Liver (tissue), 9 donors: ENCODE results near the gene MTHFS. TPM values are rescaled to one million over a fixed set of nuclear protein-coding genes. Genes with fewer than 3 reads are reported as not detected.

Experiments
- DNase-seq: peaks from one replicate; pipeline ENCODE4 v3.0.0-alpha.2; 2017; ENCODE audit warnings: low spot score
- H3K27ac ChIP-seq, 2 donors: one replicate each; pipeline ENCODE4 v1.7.0; 2013; ENCODE audit warnings: inconsistent platforms in 2 of 2, low read length in 2 of 2, control low read depth in 1 of 2, low read depth in 1 of 2, mild to moderate bottlenecking in 1 of 2
- H3K27me3 ChIP-seq, 4 donors: one replicate each; pipeline versions ENCODE4 v1.6.1 to v1.7.0; 2013; ENCODE audit warnings: low read length in 3 of 4, inconsistent platforms in 1 of 4, mild to moderate bottlenecking in 1 of 4, moderate library complexity in 1 of 4; ENCODE audit not compliant: control insufficient read depth in 4 of 4, insufficient read depth in 4 of 4
- H3K36me3 ChIP-seq, 4 donors: one replicate each; pipeline versions ENCODE4 v1.6.1 to v1.7.0; 2013; ENCODE audit warnings: low read length in 3 of 4, mild to moderate bottlenecking in 3 of 4, low read depth in 1 of 4, moderate library complexity in 1 of 4; ENCODE audit not compliant: control insufficient read depth in 4 of 4, insufficient read depth in 3 of 4
- H3K4me1 ChIP-seq, 4 donors: one replicate each; pipeline versions ENCODE4 v1.6.1 to v1.7.0; 2013; ENCODE audit warnings: low read length in 3 of 4, mild to moderate bottlenecking in 3 of 4, moderate library complexity in 1 of 4; ENCODE audit not compliant: control insufficient read depth in 4 of 4, insufficient read depth in 4 of 4
- H3K4me3 ChIP-seq, 3 donors: one replicate each; pipeline versions ENCODE4 v1.6.1 to v1.7.0; 2013; ENCODE audit warnings: low read length in 3 of 3, control low read depth in 1 of 3, low read depth in 1 of 3, mild to moderate bottlenecking in 1 of 3
- H3K9ac ChIP-seq, 2 donors: one replicate each; pipeline ENCODE4 v1.7.0; 2013; ENCODE audit warnings: low read length in 2 of 2, mild to moderate bottlenecking in 2 of 2, moderate library complexity in 2 of 2, control low read depth in 1 of 2, low read depth in 1 of 2
- H3K9me3 ChIP-seq, 4 donors: one replicate each; pipeline versions ENCODE4 v1.6.1 to v1.7.0; 2013; ENCODE audit warnings: low read length in 3 of 4; ENCODE audit not compliant: control insufficient read depth in 4 of 4
- CTCF ChIP-seq: fragments of 150-350 bp; IDR thresholded peaks from 2 replicates; pipeline ENCODE4 v1.5.1; 2017; ENCODE audit warnings: improper control_type of control experiment, low read depth, low read length; ENCODE audit not compliant: missing input control
- EGR1 ChIP-seq, 2 donors: IDR thresholded peaks; 2 replicates each; pipeline ENCODE4 v1.6.1; 2016 to 2018; ENCODE audit warnings: antibody characterized with exemption in 2 of 2, low read depth in 2 of 2
- FOXA1 ChIP-seq: IDR thresholded peaks from 2 replicates; pipeline ENCODE4 v1.6.1; 2016; ENCODE audit warnings: antibody characterized with exemption
- MAX ChIP-seq: IDR thresholded peaks from 2 replicates; pipeline ENCODE4 v1.6.1; 2016; ENCODE audit warnings: antibody characterized with exemption
- RAD21 ChIP-seq, 2 donors: IDR thresholded peaks; 2 replicates each; pipeline ENCODE4 v1.6.1; 2016; ENCODE audit warnings: antibody characterized with exemption in 2 of 2, mild to moderate bottlenecking in 2 of 2
- REST ChIP-seq: IDR thresholded peaks from 2 replicates; pipeline ENCODE4 v1.6.1; 2016; ENCODE audit warnings: antibody characterized with exemption, mild to moderate bottlenecking
- TAF1 ChIP-seq: conservative IDR thresholded peaks from 2 replicates; pipeline ENCODE4 v1.6.1; 2016; ENCODE audit warnings: antibody characterized with exemption, mild to moderate bottlenecking
- YY1 ChIP-seq: IDR thresholded peaks from 2 replicates; pipeline ENCODE4 v1.6.1; 2016; ENCODE audit warnings: antibody characterized with exemption, mild to moderate bottlenecking
- ZBTB33 ChIP-seq: IDR thresholded peaks from 2 replicates; pipeline ENCODE4 v1.6.1; 2016; ENCODE audit warnings: antibody characterized with exemption
- WGBS: extraction: QIAGEN DNeasy Blood & Tissue Kit; methylation state at CpG from one replicate; pipeline ENCODE4 v1.1.7; 2013; 5-methylcytosine and 5-hydroxymethylcytosine counted together
- polyA plus RNA-seq, 2 donors: library from polyadenylated mRNA; stranded (reverse) in 1 of 2; unstranded in 1 of 2; fragments of 200-250 nt in 1 of 2; fragments of >200 nt in 1 of 2; fragmentation: Nextera tagmentation in 1 of 2; extraction: Ambion mirVana in 1 of 2; gene quantifications; one replicate each; pipeline versions ENCODE4 v1.2.1 to v1.2.3, GENCODE V29; 2013 to 2015
- total RNA-seq, 2 donors: library from RNA; depleted of rRNA; stranded (reverse); fragments of >200 nt; gene quantifications; one replicate each; pipeline ENCODE4 v1.2.3, GENCODE V29; 2014
- donor health status: healthy.
- donor health status: healthy.
- donor health status: healthy.
- donor health status: healthy.
- donor health status: healthy.

The MTHFS gene
- total and polyA plus RNA-seq, 4 donors, result 40.9 to 338 (median 157) TPM

GRCh38 chr15:79923079-79923514 lies 26.3 kb upstream of the MTHFS start:
- TF ChIP-seq CTCF (no peak), YY1 (no peak), TAF1 (no peak), FOXA1 (no peak), MAX (no peak), EGR1 (IDR thresholded peaks at IDR 0.05; ENCODE audit: low read depth in 2 of 2) (no peak), ZBTB33 (no peak)
- H3K4me3 ChIP-seq, result peak overlapping the region; percentile 74 to 96 (median 93)
- H3K9me3 ChIP-seq, result peaks cover 0 to 25% (median 7%) of the 10 kb centered on the region in 4 donors
- peak overlapping the region; percentile 68 to 88 for H3K9ac ChIP-seq
- H3K36me3 ChIP-seq, result peaks cover 6 to 11% (median 9%) of the 10 kb centered on the region in 4 donors
- peak; percentile 69 for DNase-seq
- H3K4me1 ChIP-seq, result peaks cover 0 to 13% (median 2%) of the 10 kb centered on the region in 4 donors
- H3K27ac ChIP-seq, result peak overlapping the region; percentile 95 to 99
- no peaks in the 10 kb centered on the region for H3K27me3 ChIP-seq
- WGBS, result under 1% methylated on average over 51 of the region's 51 CpGs

- Histone ChIP-seq H3K4me3 (peak overlapping the region; percentile 74 to 96 (median 93)), H3K27me3 (no peaks in the 10 kb centered on the region), H3K9me3 (peaks cover 0 to 25% (median 9%) of the 10 kb centered on the region in 4 donors), H3K36me3 (peaks cover 7 to 16% (median 9%) of the 10 kb centered on the region in 4 donors), H3K9ac (peak overlapping the region; percentile 21 to 88), H3K4me1 (peaks cover 0 to 13% (median 2%) of the 10 kb centered on the region in 4 donors), H3K27ac (peak overlapping the region; percentile 95 to 99)
- no peak for TF ChIP-seq REST
- peak in 1 of 2 donors; percentile 4 for TF ChIP-seq RAD21 (IDR thresholded peaks at IDR 0.05)
- no peak for DNase-seq
- 15% methylated on average over 17 of the region's 17 CpGs for WGBS
These were observed 25.8 kb upstream of the MTHFS start for GRCh38 chr15:79922512-79923078.
